Measurements from ENCODE around the gene ETV3. TPM values are rescaled to one million over a fixed set of nuclear protein-coding genes. Genes with fewer than 3 reads are reported as not detected.

The ETV3 gene
- 4.6 and 5.3 TPM in 2 replicates for total RNA-seq

GRCh38 chr1:157138220-157139051, at the start of gene ETV3:
ETV3 (minus strand) TSS chr1:157138395; CDS start chr1:157136352, 2,043 bp downstream.

GRCh38 chr1:157099633-157100009, 38.6 kb downstream of the ETV3 start, which contains the start of gene ETV3L:
ETV3L (minus strand) TSS chr1:157099808; CDS start chr1:157099523, 285 bp downstream.

Other genes with a start within 250 kb of the ETV3 start
- gene PEAR1, start 244.7 kb downstream of the ETV3 start, total RNA-seq: 14.7 and 17.9 TPM in 2 replicates
- not detected in 2 replicates for gene LRRC71, start 217.8 kb downstream of the ETV3 start, total RNA-seq
- gene ARHGEF11, start 92.7 kb downstream of the ETV3 start, total RNA-seq: 14.4 and 26.8 TPM in 2 replicates
- gene ETV3L, start 38.6 kb downstream of the ETV3 start, total RNA-seq: not detected in 2 replicates

Data from myometrial cell (primary cell).